Panc1 (cell line): ENCODE results near the gene ST6GALNAC1.

Source experiments
- POLR2AphosphoS5 ChIP-seq: IDR thresholded peaks from 2 replicates; pipeline ENCODE4 v1.6.1; 2012; ENCODE audit warnings: mild to moderate bottlenecking, low read depth, low read length, moderate library complexity
- SIN3A ChIP-seq: IDR thresholded peaks from 2 replicates; pipeline ENCODE4 v1.6.1; 2012; ENCODE audit warnings: low read depth, mild to moderate bottlenecking, low read length, moderate library complexity, borderline replicate concordance; ENCODE audit not compliant: insufficient read depth
- TCF7L2 ChIP-seq: IDR thresholded peaks from 2 replicates; pipeline ENCODE4 v1.6.1; 2011; ENCODE audit warnings: mild to moderate bottlenecking, low read depth, low read length, inconsistent platforms
- TF ChIP-seq, protein P1 (sequence below): fragments of 450-650 bp; IDR thresholded peaks from 2 replicates; pipeline ENCODE4 v1.5.1; 2017; ENCODE audit warnings: mild to moderate bottlenecking
- TF ChIP-seq, protein P2 (sequence below), 2 experiments: IDR thresholded peaks; 2 replicates each; pipeline ENCODE4 v1.6.1; 2011 to 2012; ENCODE audit warnings: low read depth in 2 of 2, control low read depth in 1 of 2, low read length in 1 of 2, mild to moderate bottlenecking in 1 of 2, moderate library complexity in 1 of 2; ENCODE audit not compliant: insufficient read depth in 1 of 2

DNA sequence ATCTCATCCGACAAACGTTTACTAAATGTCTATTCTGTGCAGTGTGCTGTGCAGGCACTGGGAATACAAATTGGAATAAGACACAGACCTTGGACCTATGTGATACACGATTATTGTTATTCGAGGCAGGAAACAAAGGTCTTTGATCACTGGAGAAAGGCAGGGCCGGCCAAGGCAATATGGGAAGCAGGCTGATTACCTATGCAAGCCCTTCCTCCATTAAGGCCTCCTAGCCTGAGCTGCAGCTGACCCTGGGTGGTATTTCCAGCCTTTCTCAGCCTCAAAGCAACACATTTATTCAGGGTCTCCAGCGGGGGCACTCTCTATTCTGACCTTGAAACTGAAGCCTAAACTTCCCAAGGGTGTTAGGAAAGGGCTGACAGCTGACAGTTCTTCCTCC lies 13.4 kb downstream of the ST6GALNAC1 start:
- no peak for TF ChIP-seq SIN3A
- TF ChIP-seq, protein P1, sequence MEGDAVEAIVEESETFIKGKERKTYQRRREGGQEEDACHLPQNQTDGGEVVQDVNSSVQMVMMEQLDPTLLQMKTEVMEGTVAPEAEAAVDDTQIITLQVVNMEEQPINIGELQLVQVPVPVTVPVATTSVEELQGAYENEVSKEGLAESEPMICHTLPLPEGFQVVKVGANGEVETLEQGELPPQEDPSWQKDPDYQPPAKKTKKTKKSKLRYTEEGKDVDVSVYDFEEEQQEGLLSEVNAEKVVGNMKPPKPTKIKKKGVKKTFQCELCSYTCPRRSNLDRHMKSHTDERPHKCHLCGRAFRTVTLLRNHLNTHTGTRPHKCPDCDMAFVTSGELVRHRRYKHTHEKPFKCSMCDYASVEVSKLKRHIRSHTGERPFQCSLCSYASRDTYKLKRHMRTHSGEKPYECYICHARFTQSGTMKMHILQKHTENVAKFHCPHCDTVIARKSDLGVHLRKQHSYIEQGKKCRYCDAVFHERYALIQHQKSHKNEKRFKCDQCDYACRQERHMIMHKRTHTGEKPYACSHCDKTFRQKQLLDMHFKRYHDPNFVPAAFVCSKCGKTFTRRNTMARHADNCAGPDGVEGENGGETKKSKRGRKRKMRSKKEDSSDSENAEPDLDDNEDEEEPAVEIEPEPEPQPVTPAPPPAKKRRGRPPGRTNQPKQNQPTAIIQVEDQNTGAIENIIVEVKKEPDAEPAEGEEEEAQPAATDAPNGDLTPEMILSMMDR: no peak
- TF ChIP-seq, protein P2, sequence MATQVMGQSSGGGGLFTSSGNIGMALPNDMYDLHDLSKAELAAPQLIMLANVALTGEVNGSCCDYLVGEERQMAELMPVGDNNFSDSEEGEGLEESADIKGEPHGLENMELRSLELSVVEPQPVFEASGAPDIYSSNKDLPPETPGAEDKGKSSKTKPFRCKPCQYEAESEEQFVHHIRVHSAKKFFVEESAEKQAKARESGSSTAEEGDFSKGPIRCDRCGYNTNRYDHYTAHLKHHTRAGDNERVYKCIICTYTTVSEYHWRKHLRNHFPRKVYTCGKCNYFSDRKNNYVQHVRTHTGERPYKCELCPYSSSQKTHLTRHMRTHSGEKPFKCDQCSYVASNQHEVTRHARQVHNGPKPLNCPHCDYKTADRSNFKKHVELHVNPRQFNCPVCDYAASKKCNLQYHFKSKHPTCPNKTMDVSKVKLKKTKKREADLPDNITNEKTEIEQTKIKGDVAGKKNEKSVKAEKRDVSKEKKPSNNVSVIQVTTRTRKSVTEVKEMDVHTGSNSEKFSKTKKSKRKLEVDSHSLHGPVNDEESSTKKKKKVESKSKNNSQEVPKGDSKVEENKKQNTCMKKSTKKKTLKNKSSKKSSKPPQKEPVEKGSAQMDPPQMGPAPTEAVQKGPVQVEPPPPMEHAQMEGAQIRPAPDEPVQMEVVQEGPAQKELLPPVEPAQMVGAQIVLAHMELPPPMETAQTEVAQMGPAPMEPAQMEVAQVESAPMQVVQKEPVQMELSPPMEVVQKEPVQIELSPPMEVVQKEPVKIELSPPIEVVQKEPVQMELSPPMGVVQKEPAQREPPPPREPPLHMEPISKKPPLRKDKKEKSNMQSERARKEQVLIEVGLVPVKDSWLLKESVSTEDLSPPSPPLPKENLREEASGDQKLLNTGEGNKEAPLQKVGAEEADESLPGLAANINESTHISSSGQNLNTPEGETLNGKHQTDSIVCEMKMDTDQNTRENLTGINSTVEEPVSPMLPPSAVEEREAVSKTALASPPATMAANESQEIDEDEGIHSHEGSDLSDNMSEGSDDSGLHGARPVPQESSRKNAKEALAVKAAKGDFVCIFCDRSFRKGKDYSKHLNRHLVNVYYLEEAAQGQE (IDR thresholded peaks at IDR 0.05; ENCODE audit: insufficient read depth in 1 of 2, low read depth in 2 of 2, low read length in 1 of 2): no peak
- TF ChIP-seq POLR2AphosphoS5: no peak
- TF ChIP-seq TCF7L2: no peak
